Esophagus squamous epithelium (tissue), 5 donors: ENCODE data around the gene ZMYND11. TPM values are rescaled to one million over a fixed set of nuclear protein-coding genes. Genes with fewer than 3 reads are reported as not detected.
"Not testable (repeated sequence)": the region's sequence is repeated elsewhere in the genome, so short reads cannot be mapped to it uniquely, and the experiment has no call there.

Experiments
- DNase-seq: peaks from one replicate; lab custom pipeline; 2025; lab: John Stamatoyannopoulos, UW
- H3K27ac ChIP-seq, 4 donors: fragments of 200-600 bp; sonication (generic); one replicate each; pipeline ENCODE4 v1.5.1; 2016 to 2019; ENCODE audit warnings: mild to moderate bottlenecking in 1 of 4
- H3K27me3 ChIP-seq, 4 donors: fragments of 200-600 bp; sonication (generic); 1 replicate in 3 of 4; 2 replicates in 1 of 4; pipeline versions ENCODE4 v1.5.1 to v1.6.0; 2017 to 2021; ENCODE audit warnings: antibody characterized with exemption in 1 of 4
- H3K36me3 ChIP-seq, 3 donors: fragments of 200-600 bp; sonication (generic); one replicate each; pipeline ENCODE4 v1.5.1; 2016 to 2019
- H3K4me1 ChIP-seq, 3 donors: fragments of 200-600 bp; sonication (generic); one replicate each; pipeline ENCODE4 v1.5.1; 2017 to 2019
- H3K4me3 ChIP-seq, 4 donors: fragments of 200-600 bp; sonication (generic); 1 replicate in 3 of 4; 2 replicates in 1 of 4; pipeline ENCODE4 v1.5.1; 2016 to 2019; ENCODE audit warnings: mild to moderate bottlenecking in 2 of 4, moderate library complexity in 1 of 4
- H3K9me3 ChIP-seq, 3 donors: fragments of 200-600 bp; sonication (generic); one replicate each; pipeline ENCODE4 v1.5.1; 2016 to 2019
- CTCF ChIP-seq, 6 experiments: fragments of 450-650 bp in 4 of 6; fragments of 200-600 bp in 2 of 6; sonication (generic) in 2 of 6; IDR thresholded peaks; one replicate each; pipeline ENCODE4 v1.5.1; 2016 to 2019; ENCODE audit warnings: antibody characterized with exemption in 6 of 6, mild to moderate bottlenecking in 4 of 6, moderate library complexity in 4 of 6
- POLR2A ChIP-seq, 4 donors: fragments of 450-650 bp; IDR thresholded peaks; one replicate each; pipeline ENCODE4 v1.6.1; 2017; ENCODE audit warnings: antibody characterized with exemption in 4 of 4, mild to moderate bottlenecking in 4 of 4, moderate library complexity in 3 of 4
- WGBS, 2 donors: methylation state at CpG; one replicate each; pipeline ENCODE4 v1.1.5; 2018; 5-methylcytosine and 5-hydroxymethylcytosine counted together
- intact Hi-C: fragments of 100-400 bp; cut with DNase I; formaldehyde crosslinking; loops from one replicate; pipeline ENCODE4 v1.15.0; 2022
- small RNA-seq, 4 donors: library from RNA; depleted of rRNA; stranded (forward); fragments of <200 nt; gene quantifications; one replicate each; pipeline ENCODE3, GENCODE V24; 2016
- total RNA-seq, 4 donors: library from RNA; depleted of rRNA; stranded (reverse); fragments of >200 nt; gene quantifications; one replicate each; pipeline ENCODE4 v1.1.0, GENCODE V29; 2016
- donor health status: DM: yes; HTN: yes; CAD: no.

ZMYND11 gene
- total RNA-seq, 4 donors from 2014 or later: 22.9 to 67.9 (median 32.2) TPM

- Histone ChIP-seq H3K27me3 (no peaks in the 10 kb centered on the region), H3K36me3 (peaks cover 0 to 4% (median 0%) of the 10 kb centered on the region in 3 donors), H3K9me3 (no peaks in the 10 kb centered on the region), H3K4me3 (no peak overlapping the region), H3K4me1 (peaks cover 0 to 13% (median 0%) of the 10 kb centered on the region in 3 donors), H3K27ac (no peak overlapping the region)
- TF ChIP-seq POLR2A (IDR thresholded peaks at IDR 0.05) (no peak), CTCF (IDR thresholded peaks at IDR 0.05) (no peak)
- intact Hi-C loops: no loop called here
- DNase-seq: no peak
- WGBS, 2 donors: 82 to 90% methylated on average over 7 of the region's 7 CpGs
These were observed 164.7 kb downstream of the ZMYND11 start for GRCh38 chr10:299969-300368.

- 93 to 94% methylated on average over 26 to 28 of the region's 31 CpGs for WGBS, 2 donors
- DNase-seq, H3K9me3 ChIP-seq, H3K36me3 ChIP-seq, H3K4me3 ChIP-seq, H3K27ac ChIP-seq, intact Hi-C loops, H3K27me3 ChIP-seq: not testable (repeated sequence)
- peaks cover 0 to 13% (median 0%) of the 10 kb centered on the region in 3 donors for H3K4me1 ChIP-seq
These were observed 165.3 kb downstream of the ZMYND11 start for GRCh38 chr10:300580-300979.

GRCh38 chr10:301536-301935 is 166.3 kb downstream of the ZMYND11 start:
- no peaks in the 10 kb centered on the region for H3K9me3 ChIP-seq
- 94 to 96% methylated on average over 9 of the region's 9 CpGs for WGBS, 2 donors

More at GRCh38 chr10:301536-301935, 166.3 kb downstream of the ZMYND11 start:
- H3K4me1 ChIP-seq: peaks cover 0 to 13% (median 0%) of the 10 kb centered on the region in 3 donors
- no peak overlapping the region for H3K27ac ChIP-seq
- no peak for DNase-seq
- H3K36me3 ChIP-seq: peaks cover 0 to 4% (median 0%) of the 10 kb centered on the region in 3 donors
- no peaks in the 10 kb centered on the region for H3K27me3 ChIP-seq
- H3K4me3 ChIP-seq: no peak overlapping the region
- TF ChIP-seq POLR2A (IDR thresholded peaks at IDR 0.05) (no peak), CTCF (IDR thresholded peaks at IDR 0.05) (no peak)
- intact Hi-C loops: no loop called here

Small RNA genes lying within 50 kb of the gene (small RNA-seq; reads per million reads assigned to genes)
- 0 to 0.18 (median 0) reads per million in 4 donors for gene RNA5SP297
- gene RNA5SP298: 0.14 to 1.4 (median 1.1) reads per million in 4 donors

Other genes with a start within 250 kb of the ZMYND11 start
- not detected for gene TUBB8, start 86.2 kb upstream of the ZMYND11 start, total RNA-seq